Mucosa of descending colon (tissue), 3 donors: ENCODE data around the gene CRACR2B. TPM values are rescaled to one million over a fixed set of nuclear protein-coding genes. Genes with fewer than 3 reads are reported as not detected.

Experiments used
- ATAC-seq: fragments of 200-7000 bp; cut with Tn5 transposase; one replicate; pipeline ENCODE4 v1.9.1; 2020; ENCODE audit warnings: mild to moderate bottlenecking, moderate library complexity
- DNase-seq, 3 donors: peaks; one replicate each; pipeline ENCODE4 v3.0.0-alpha.2; 2020
- H3K36me3 ChIP-seq: fragments of 200-600 bp; one replicate; pipeline ENCODE4 v1.8.0; 2021; ENCODE audit warnings: low read depth, mild to moderate bottlenecking
- H3K4me1 ChIP-seq: fragments of 200-600 bp; one replicate; pipeline ENCODE4 v1.8.0; 2021; ENCODE audit warnings: low read depth, mild to moderate bottlenecking
- H3K4me3 ChIP-seq: fragments of 200-600 bp; one replicate; pipeline ENCODE4 v1.8.0; 2021; ENCODE audit warnings: mild to moderate bottlenecking
- H3K9me3 ChIP-seq: fragments of 200-600 bp; one replicate; pipeline ENCODE4 v1.8.0; 2021; ENCODE audit warnings: mild to moderate bottlenecking
- CTCF ChIP-seq: fragments of 200-600 bp; IDR thresholded peaks from one replicate; pipeline ENCODE4 v1.8.0; 2022; ENCODE audit warnings: antibody characterized with exemption, mild to moderate bottlenecking
- intact Hi-C, 2 donors: fragments of 100-400 bp; cut with DNase I in 1 of 2; cut with micrococcal nuclease in 1 of 2; formaldehyde crosslinking; loops; one replicate each; pipeline versions ENCODE4 v1.11.0 to v1.11.1; 2022; cut with DNase I, micrococcal nuclease
- total RNA-seq, 3 donors: library from RNA; stranded (reverse); fragmentation: NEBNext Ultra II Directional in 2 of 3; extraction: Animal tissue kit (Norgen Biotek cat#: 25700) in 2 of 3; gene quantifications; one replicate each; pipeline versions ENCODE4 v1.2.1 to v1.2.4, GENCODE V29; 2021 to 2023
- donor health status: DM: no; HTN: no; CAD: no; lungs with moderate emphysema.
- donor health status: DM: no; HTN: no; CAD: no.
- donor health status: DM: no; HTN: yes; CAD: no.

Gene CRACR2B
- total RNA-seq, 3 donors from 2014 or later, result 43.5 to 137 (median 129) TPM

GRCh38 chr11:823441-824291 is 4.1 kb upstream of the CRACR2B start:
- peaks cover 61% of the 10 kb centered on the region for H3K4me1 ChIP-seq
- no peak for ATAC-seq
- TF ChIP-seq CTCF, result no peak
- no peaks in the 10 kb centered on the region for H3K36me3 ChIP-seq
- intact Hi-C loops, result no loop called here
- DNase-seq, result peak in 1 of 3 donors; percentile 54
- no peak overlapping the region for H3K4me3 ChIP-seq
- H3K9me3 ChIP-seq, result no peaks in the 10 kb centered on the region

DNA sequence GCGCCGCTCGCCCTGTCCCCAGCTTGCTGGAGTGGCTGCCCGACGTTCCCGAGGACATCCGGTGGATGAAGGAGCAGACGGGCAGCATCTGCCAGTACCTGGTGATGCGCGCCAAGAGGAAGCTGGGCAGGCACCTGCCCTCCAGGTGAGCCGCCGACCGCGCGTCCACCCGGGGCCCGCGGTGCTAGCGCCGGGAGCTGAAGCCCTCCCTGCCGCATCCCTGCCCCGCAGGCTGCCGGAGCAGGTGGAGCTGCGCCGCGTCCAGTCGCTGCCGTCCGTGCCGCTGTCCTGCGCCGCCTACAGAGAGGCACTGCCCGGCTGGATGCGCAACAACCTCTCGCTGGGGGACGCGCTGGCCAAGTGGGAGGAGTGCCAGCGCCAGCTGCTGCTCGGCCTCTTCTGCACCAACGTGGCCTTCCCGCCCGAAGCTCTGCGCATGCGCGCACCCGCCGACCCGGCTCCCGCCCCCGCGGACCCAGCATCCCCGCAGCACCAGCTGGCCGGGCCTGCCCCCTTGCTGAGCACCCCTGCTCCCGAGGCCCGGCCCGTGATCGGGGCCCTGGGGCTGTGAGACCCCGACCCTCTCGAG is 3.3 kb upstream of the CRACR2B start:
- Histone ChIP-seq H3K4me1 (peaks cover 64% of the 10 kb centered on the region), H3K36me3 (no peaks in the 10 kb centered on the region)
- ATAC-seq, result peak; percentile 12

GRCh38 chr11:824942-825341 is 2.8 kb upstream of the CRACR2B start:
- DNase-seq (no peak), ATAC-seq (no peak)
- Histone ChIP-seq H3K36me3 (no peaks in the 10 kb centered on the region), H3K9me3 (no peaks in the 10 kb centered on the region), H3K4me3 (no peak overlapping the region), H3K4me1 (peaks cover 68% of the 10 kb centered on the region)
- TF ChIP-seq CTCF, result no peak
- intact Hi-C loops, result no loop called here

More for the DNA sequence above, 3.3 kb upstream of the CRACR2B start:
- intact Hi-C loops, result no loop called here
- H3K4me3 ChIP-seq, result no peak overlapping the region
- H3K9me3 ChIP-seq, result no peaks in the 10 kb centered on the region
- TF ChIP-seq CTCF, result no peak
- peak; percentile 66 to 83 (median 82) for DNase-seq

DNA sequence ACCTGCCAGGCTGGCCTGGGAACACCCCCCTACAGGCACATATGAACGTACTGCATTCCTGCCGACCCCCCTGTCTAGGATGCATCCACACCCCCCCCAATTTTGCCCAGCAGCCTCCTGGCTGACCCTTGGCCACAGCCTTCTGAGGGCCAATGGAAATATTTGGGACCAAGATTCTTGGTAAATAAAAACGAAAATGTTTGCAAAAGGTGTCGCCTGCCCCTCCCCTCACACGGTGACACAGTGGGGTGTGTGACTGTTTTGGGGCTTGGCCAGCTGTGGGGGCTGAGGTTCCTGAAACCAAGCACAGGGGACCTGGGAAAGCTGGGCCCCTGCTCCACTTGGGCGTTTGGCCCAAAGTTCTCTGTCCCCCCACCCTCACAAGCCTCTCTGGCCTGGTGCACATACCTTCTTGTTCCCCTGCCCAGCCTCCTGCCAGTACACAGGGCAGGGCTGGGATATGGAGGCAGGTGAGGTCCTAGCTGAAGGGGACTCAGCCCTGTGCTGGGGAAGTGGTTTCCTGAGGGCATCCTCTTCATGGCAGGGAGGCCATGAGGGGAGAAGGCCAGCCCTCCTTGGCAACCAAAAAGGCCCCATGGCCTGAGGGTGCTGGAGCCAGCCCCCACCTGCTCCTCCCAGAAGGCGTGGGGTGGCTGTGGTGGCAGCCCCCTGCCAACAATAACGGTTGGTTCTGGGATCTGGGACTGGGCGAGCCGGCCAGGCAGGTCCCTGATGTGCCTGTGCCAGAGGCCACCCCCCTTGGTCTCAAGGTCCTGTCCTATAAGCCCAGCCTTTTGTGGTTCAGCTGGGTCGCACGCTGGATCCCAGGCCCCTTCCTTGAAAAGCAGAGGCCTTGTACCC is 2.1 kb upstream of the CRACR2B start:
- Histone ChIP-seq H3K9me3 (no peaks in the 10 kb centered on the region), H3K4me3 (no peak overlapping the region), H3K4me1 (peaks cover 68% of the 10 kb centered on the region), H3K36me3 (no peaks in the 10 kb centered on the region)
- ATAC-seq (peak; percentile 26), DNase-seq (peak; percentile 71 to 80 (median 79))
- TF ChIP-seq CTCF, result no peak
- intact Hi-C loops, result no loop called here

- no peak for ATAC-seq
- no peak overlapping the region for H3K4me3 ChIP-seq
- intact Hi-C loops, result no loop called here
- no peaks in the 10 kb centered on the region for H3K9me3 ChIP-seq
- H3K36me3 ChIP-seq, result no peaks in the 10 kb centered on the region
- peaks cover 68% of the 10 kb centered on the region for H3K4me1 ChIP-seq
- no peak for DNase-seq
- no peak for TF ChIP-seq CTCF
Measured at GRCh38 chr11:826227-826621, 1.5 kb upstream of the CRACR2B start.
